GM04504 (cell line): Measurements from ENCODE around the gene CD74.
A peak's percentile ranks its signal among the peaks of the same experiment; 100 is the strongest.
"Not testable (repeated sequence)": the region's sequence is repeated elsewhere in the genome, so short reads cannot be mapped to it uniquely, and the experiment has no call there.

Experiments
- DNase-seq: peaks from one replicate; pipeline ENCODE4 v3.0.0-alpha.2; 2012; ENCODE audit warnings: low read depth

Gene CD74

DNA sequence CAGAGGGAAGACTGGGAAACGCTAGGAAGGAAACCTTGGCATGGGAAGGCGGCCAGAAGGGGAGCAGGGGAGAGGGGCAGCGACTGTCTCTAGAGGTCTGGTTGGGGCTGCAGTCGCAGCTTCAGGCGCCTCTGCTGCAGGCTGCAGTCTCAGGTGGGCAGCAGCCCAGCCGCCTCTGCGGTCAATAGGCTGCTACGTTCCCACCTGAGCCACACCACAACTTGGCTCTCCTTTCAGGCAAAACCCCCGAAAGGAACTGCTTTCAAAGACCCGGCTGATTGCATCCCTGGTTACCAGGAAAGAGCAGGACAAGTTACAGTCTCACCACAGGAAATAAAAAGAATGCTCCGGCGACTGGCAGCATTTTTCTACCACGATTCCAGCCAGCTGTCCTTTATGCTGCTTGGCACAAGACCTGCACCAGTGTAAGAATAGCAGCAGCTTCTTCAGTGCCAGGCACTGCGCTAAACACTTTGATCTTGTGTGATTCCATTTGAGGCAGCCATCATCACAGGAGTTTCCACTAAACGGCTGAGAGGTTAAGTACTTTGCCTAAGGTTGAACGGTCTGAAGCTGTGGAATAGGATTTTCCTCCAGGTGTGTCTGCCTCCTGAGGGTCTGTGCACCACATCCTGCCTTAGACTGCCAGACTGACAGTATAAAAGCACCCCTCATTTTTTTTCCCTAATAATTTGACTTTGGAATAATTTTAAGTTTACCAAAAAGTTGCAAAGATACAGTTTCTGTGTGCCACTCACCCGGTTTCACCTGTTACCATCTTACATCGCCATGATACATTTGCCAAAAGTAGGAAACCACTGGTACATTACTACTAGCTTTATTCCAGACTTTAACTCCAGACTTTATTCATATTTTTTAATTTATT, 29.3 kb upstream of the CD74 start:
- no peak for DNase-seq

DNA sequence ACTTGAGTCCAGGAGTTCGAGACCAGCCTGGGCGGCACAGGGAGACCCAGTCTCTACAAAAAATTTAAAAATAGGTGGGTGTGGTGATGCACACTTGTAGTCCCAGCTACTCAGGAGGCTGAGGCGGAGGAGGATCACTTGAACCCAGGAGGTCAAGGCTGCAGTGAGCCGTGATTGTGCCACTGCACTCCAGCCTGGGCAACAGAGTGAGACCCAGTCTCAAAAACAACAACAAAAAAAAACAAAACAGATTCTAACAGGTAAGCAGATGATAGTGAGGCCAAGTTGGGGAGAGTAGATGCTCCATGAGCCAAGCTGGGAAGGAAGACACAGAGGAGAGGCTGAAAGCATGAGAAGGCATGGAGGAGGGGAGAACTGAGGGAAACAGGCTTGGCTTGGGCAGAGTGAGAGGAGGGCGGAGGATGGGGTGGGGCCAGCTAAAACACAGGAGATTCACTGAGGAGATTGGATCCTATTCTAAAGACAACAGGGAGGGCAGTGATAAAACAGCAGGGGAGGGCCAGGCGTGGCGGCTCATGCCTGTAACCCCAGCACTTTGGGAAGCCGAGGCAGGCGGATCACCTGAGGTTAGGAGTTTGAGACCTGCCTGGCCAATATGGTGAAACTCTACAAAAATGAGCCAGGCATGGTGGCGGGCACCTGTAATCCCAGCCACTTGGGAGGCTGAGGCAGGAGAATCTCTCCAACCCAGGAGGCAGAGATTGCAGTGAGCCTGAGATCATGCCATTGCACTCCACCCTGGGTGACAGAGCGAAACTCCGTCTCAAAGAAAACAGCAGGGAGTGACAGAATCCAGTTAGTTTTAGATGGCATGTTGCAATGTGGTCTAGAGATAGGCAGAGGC, 28.5 kb upstream of the CD74 start:
- DNase-seq: no peak

DNA sequence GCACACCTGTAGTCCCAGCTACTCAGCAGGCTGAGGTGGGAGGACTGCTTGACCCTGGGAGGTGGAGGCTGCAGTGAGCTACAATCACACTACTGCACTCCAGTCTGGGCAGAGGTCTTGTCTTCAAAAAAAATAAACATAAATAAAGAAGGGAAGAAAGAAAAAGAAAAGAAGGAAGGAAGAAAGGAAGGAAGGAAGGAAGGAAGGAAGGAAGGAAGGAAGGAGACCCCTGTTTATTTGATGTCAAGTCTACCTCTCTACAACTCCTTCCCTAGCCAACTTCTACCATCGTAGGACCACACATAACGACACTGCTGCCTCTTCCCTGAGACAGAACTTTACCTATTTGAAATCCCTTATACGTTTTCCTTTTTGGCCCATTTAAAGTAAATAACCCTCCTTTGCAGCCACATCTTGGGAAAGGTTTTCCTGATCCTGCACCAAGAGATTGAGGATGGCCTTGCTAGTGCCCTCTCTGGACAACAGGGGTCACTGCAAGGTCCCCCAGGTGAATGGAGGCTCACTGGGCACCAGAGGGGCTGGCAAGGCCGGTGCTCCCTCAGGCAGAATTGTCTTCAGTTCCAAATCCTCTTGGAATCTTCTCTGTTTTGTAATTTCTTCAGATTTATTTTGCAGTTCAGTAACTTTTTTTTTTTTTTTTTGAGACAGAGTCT, 26.3 kb upstream of the CD74 start:
- no peak for DNase-seq

DNA sequence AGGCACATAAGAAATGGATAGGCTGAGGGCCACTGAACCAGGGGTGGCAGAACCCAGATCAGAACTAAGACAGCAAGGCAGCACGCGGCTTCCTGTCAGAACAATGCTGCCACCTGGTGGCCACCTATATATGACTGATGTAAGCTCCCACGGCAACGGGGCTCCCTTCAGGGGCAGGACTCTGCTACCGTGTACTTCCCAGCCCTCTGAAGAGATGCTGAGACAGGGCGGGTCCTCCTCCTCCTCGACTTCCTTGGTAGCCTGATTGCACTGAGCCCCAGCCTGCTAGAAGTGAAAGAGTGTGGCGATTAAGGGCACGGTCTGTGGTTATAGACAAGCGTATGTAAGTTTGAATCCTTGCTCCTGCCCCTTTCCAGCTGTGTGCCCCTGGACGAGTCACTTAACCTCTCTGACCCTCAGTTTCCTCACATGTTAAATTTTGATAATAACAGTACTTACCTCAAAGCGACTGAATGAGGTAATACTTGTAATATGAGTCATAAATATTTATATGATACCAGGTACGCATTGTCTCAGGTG, 23.5 kb upstream of the CD74 start:
- DNase-seq: peak; percentile 66

DNA sequence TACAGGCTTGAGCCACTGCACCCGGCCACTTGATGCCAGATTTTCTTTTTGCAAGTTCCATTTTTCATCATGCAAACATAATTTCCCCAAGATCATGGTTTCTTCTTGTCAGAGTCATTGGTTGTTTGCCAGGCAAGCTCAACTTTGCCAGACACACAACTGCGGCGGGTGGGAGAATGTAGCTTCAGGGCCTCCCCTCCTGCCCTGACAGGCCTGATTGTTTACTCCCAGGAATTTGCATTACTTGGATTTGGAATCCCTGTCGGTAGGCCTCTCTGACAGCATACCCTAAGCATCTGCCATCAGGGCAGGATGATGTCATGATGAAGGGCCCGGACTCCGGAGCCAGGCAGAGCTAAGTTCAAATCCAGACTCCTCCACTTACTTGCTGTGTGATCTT, 21.8 kb upstream of the CD74 start:
- peak; percentile 51 for DNase-seq

DNA sequence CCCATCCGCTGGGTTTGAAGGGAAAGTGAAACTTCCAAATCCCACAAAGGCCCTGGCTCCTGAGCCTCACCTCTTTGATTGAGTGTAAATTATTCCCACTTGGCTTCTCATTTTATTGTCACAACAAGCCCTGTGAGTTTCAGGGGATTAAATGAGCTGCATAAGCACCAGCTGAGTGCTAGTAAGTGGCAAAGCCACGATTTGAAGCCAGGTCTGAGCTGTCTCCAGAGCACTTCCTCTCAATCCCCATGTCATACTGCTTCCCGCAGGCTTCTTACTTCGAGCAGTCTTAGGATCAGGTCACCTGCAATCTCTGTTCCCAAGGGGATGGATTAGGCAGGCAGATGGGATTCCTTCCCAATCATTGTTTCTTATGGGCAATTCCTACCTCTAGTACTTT, 18.9 kb upstream of the CD74 start:
- no peak for DNase-seq

DNA sequence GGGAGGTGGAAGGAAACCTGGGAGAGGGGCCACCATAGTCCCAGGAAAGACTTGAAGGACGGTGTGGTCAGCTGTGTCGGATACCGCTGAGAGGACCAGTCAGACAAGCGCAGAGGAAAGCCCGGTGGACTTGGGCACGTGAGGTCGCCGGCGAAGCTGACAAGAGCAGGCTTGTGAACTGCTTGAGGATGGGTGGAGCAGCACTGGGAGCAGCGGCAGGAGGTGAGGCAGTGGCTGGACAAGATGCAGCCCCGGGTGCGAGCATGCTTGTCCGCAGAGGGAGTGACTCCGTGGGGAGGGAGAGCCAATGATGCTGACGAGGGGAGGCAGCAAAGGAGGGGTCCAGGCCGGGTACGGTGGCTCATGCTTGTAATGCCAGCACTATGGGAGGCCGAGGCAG, 18.3 kb upstream of the CD74 start:
- no peak for DNase-seq

DNA sequence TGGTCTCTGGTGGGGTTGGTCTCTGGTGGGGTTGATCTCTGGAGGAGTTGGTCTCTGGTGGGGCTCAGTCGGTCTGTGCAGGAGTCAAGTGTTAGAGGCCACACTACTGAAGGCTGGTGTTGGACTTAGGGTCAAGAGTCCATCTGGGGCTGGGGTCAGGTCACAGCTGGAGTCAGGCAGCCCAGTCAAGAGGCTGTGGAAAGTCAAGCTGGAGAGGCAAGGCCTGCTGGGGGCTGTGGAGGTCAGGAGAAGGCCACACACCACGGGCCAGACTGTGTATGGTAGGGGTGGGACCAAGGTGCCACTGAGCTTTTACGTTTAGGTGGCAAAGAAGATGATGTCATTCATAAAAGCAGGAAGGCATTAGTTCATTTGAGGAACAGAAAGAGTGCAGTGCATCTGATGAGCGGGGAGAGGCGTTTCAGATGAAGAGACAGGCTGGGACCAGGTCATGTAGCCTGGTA, 16.7 kb upstream of the CD74 start:
- no peak for DNase-seq

DNA sequence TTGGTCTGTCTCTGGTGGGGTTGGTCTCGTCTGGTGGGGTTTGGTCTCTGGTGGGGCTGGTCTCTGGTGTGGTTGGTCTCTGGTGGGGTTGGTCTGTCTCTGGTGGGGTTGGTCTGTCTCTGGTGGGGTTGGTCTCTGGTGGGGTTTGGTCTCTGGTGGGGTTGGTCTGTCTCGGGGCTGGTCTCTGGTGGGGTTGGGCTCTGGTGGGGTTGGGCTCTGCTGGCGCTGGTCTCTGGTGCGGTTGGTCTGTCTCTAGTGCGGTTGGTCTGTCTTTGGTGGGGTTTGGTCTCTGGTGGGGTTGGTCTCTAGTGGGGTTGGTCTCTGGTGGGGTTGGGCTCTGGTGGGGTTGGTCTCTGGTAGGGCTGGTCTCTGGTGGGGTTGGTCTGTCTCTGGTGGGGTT, 16.3 kb upstream of the CD74 start:
- no peak for DNase-seq

DNA sequence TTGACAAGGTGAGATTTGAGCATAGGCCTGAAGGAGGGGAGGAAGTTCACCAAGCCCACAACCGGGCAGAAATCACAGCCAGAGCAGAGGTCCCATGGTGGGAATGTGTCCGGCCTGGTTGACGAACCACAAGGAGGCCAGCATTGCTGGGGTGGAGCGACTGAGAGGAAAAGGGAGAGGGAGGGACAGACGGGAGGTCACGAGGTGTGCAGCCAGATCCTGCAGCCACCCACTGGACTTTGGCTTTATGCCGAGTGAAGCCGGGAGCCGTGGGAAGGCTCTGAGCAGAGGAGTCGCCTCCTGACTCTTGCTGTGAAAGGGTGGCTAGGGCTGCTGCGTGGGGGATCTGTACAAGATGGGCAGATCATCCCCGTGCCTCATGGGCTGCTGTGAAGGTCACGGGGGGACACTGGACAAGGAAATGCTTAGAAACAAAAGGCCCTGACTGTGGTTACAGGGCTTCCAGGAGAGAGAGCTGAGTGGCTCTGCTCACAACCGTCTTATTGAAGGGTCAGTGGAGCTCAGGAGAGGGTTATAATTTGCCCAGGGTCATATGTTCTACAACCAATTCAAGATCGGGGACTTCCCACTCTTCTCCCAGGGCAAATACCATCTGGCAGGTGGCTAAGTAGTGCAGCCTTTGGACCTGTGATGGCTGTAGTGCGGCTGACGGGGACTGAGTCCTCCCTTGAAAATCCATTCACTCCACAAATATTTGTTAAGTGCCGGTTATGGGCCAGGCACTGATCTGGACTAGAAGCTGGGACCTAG, 15.6 kb upstream of the CD74 start:
- DNase-seq: no peak

DNA sequence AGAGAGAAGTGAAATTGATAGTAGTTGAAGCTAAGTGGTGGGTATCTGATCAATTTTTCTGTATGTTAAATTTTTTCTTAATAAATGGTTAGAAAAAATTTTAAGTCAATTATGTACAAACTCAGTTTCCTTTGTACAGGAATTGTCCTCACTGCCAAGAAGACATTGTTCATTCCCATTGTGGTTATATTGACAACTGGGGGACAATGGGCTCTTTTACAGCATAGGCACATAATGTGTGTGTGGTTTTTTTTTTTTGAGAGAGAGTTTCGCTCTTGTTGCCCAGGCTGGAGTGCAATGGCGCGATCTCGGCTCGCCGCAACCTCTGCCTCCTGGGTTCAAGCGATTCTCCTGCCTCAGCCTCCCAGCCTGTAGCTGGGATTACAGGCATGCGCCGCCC, 13.5 kb upstream of the CD74 start:
- DNase-seq: not testable (repeated sequence)

DNA sequence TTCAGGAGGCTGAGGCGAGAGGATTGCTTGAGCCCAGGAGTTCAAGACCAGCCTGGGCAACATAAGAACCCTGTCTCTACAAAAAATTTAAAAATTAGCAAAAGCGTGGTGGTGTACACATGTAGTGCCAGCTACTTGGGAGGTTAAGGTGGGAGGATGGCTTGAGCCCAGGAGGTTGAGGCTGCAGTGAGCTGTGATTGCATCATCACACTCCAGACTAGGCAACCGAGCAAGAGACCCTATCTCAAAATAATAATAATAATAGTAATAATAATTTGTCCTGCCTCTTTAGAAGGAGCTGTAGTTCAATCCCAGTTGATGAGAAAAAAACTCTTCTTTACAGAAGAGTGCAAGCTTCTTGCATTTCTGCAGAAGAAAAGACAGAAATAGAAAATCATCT, 10.0 kb upstream of the CD74 start:
- DNase-seq: no peak

DNA sequence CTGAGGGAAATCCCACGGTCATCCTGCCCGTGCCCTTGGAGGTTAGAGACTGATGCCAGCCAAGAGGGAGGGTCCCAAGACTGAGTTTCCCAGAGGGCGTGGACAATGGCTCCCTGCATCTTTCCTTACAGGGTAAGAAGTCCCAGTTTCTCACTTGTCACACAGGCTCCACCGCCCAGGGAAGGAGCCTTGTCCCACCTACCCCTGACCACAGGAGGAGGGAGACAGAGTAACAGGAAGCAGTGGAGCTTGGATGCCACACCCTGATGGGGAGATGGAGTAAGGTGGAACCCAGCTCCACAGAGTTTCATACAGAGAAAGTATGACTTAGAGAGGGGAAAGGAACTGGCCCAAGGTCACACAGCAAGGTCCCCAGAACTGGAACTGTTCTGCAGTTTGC, 9.4 kb upstream of the CD74 start:
- DNase-seq: no peak

DNA sequence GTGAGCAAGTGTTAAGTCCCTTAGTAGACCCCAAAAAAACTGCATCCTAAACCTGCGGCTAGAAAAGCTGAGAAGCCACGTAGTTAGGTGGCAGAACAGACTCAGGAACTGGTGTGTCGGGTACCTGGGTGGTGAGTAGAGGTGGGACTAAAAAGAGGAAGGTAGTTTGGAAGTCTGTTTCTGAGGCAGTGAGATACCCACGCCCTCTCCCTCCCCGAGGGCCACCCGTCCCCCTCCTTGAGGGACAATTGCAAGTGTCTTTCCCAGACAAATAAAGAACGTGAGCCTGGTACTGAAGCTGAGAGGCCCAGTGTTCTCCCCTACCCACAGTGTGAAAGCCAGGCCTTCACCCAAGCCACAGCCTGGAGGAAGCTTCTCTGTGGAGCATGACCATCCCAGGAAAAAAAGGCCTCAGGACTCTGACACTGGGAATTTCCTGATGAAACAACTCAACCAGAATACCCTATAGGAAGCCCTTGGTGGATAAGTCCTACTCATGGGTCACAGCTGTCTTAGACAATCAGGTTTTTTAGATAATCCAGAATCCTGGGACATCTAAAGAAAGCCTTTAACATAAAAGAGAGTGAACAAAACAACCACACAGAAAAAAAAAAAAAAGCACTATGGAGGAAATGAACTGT, 7.0 kb upstream of the CD74 start:
- DNase-seq: no peak

DNA sequence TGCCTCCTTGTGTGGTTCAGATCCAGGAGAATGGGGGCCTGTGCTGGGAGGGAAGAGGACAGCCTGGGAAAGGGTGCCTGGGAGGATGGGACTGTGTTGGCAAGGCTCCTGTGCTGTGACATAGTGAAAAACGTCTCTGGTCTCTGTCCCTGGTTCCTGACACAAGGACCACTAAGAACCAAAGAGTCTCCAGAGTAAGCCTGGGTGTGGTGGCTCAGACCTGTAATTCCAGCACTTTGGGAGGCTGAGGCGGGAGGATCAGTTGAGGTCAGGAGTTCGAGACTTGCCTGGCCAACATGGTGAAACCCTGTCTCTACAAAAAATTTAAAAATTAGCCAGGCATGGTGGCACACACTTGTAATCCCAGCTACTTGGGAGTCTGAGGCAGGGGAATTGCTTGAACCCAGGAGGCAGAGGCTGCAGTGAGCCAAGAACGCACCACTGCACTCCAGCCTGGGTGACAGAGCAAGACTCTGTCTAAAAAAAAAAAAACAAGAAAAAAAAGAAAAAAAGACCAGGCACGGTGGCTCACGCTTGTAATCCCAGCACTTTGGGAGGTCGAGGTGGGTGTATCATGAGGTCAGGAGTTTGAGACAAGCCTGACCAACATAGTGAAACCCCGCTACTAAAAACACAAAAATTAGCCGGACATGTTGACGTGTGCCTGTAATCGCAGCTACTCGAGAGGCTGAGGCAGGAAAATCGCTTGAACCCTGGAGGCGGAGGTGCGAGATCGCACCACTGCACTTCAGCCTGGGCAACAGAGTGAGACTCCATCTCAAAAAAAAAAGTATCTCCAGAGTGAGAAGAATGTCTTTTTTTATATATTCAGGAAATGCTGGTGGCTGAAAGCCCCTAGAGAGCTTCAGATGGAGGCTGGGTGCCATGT, 1.4 kb upstream of the CD74 start:
- DNase-seq: not testable (repeated sequence)

DNA sequence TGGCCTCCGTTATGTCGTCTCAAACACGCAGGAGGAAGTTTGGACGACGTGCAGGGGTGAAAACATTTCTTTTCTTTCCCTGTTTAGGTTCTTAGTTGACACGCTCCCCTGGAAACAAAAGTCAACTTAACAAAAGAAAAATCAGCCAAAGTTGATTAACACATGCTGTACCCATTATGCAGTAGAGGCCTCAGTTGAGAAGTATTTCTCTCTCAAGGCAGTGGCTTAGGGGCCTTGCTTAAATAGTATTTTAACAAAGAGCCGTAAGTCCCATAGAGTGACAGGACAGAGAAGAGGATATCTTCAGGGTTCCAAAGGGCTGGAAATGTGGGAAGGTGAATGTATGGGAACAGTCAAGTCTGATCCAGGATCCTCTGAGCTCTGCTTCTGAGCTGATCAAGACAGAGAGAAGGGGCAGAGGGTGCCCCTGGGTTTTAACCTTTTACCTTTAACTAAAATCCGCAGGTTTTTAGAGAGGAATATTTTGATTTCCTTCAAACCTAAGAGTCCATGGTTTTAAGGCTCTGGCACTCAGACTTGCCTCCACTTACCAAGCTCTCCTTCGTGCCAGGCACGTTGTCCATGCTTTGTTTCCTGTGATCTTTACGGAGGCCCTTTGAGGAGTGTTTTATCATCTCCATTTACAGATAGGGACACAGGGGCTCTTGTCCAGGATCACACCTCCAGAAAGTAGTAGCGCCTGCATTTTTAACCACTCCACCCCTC, 629 bp upstream of the CD74 start:
- DNase-seq: no peak

DNA sequence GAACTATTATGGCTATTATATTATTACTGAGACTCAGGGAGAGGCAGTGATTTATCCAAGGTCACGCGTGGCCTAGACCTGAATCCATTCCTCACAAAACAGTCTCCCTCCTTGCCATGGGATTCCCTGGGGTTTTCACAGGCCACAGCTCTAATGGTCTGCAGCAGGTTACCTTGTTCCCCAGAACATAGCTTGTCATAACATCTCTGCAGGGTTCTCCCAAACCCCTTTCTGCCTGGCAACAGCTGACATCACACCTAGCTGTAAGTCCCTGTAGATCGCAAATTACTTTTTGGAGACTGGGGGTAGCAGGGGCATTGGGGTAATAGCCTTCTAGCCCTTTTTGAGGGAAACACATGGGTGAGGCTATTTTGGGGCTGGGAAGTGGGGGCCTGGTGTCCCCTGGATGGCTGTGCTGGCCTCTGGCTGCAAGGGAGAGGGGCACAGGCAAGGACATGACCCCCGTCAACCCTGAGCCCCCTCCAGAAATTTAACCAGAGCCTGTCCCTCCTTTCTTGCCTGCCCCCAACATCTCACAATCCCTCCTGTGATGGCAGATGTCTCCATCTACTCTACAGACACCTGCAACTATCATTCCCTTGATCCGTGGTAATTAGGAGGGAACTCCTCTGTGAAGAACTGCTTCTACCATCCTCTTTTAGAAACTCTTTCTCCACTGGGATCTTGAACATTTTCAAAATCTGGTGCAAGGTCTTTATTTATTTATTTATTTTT, 1.3 kb downstream of the CD74 start:
- no peak for DNase-seq

DNA sequence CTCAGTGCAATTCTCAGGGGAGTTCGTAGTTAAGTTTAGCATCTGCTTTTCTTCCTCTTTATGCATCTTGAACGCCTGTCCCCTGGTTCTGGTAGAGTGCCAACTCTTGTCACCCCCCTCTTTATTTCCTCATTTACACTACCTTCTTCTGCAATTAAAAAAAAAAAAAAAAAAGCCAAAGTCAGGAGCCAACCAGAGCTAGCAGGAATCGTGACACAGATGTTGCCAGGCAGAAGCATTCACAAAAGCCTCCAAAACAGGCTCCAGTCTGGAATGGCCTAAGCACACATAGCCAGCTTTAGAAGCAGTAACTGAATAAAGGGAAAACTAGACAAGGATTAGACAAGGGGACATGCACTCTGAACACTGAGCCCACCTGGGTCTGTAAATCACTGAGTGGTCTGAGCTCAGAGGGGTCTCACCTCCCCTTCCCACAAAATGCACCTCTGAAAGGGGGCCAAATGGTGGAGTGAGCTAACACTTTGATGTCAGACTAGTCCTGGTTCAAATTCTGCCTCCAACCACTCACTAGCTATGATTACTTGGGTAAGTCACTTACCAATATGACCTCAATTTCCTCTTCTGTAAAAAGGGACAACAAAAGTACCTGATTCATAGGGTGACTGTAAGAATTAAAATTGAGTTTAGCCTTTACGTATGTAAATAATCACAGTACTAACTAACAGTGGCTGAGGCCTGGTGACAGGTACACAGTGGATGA, 2.0 kb downstream of the CD74 start:
- peak; percentile 50 for DNase-seq
